ENCODE data around the gene JMJD7. TPM values are rescaled to one million over a fixed set of nuclear protein-coding genes. Genes with fewer than 3 reads are reported as not detected.

JMJD7 gene
- total and polyA plus RNA-seq, 9 of the 15 experiments (the other 6 are each of a cell fraction or from before 2014, with no cell fraction given), result 1.2 to 13.9 (median 6.1) TPM

GRCh38 chr15:41882689-41883483, 55.0 kb downstream of the JMJD7 start:
- Histone ChIP-seq H3K4me2 (ENCODE audit: insufficient read depth, low read length) (no peak overlapping the region), H2AFZ (ENCODE audit: low read depth, low read length) (no peak overlapping the region), H3K9me1 (ENCODE audit: control insufficient read depth, insufficient read depth, low read length) (no peaks in the 10 kb centered on the region), H3K4me1 (replicated peaks in 1 of 2; ENCODE audit: control insufficient read depth in 2 of 2, insufficient read depth in 2 of 2, low read length in 2 of 2) (peaks cover 2 to 36% of the 10 kb centered on the region in 2 experiments; a peak in 3 of 5 replicates), H3K4me3 (no peak overlapping the region), H3K9me3 (replicated peaks; ENCODE audit: control insufficient read depth, insufficient read depth, low read depth, low read length) (no peaks in the 10 kb centered on the region), H3K79me2 (ENCODE audit: control insufficient read depth, insufficient read depth, low read length) (no peaks in the 10 kb centered on the region), H3K27me3 (ENCODE audit: control insufficient read depth in 2 of 2, insufficient read depth in 2 of 2, low read length in 2 of 2) (peaks cover 25 to 81% of the 10 kb centered on the region in 2 experiments; a peak in 4 of 5 replicates), H3K9ac (ENCODE audit: insufficient read depth in 1 of 2, low read depth in 2 of 2, low read length in 2 of 2) (no peak overlapping the region), H3K27ac (ENCODE audit: extremely low read depth, low read depth, low read length) (no peak overlapping the region), H3K36me3 (ENCODE audit: control insufficient read depth, insufficient read depth, low read length) (no peaks in the 10 kb centered on the region), H4K20me1 (replicated peaks; ENCODE audit: control insufficient read depth, insufficient read depth, low read length) (peaks cover 7% of the 10 kb centered on the region; the same call in 1 of the 2 replicates)
- POLR2A ChIA-PET, result interaction anchor here (1.0 kb wide), 1 partner anchor 12 kb away, joined by 3 read pairs; no protein-coding TSS in a partner anchor
- DNase-seq (ENCODE audit: extremely low read depth in 1 of 4, low spot score in 3 of 4) (no peak), ATAC-seq (no peak), FAIRE-seq (no peak)
- intact Hi-C loops (cut with micrococcal nuclease) (no loop called here), in situ Hi-C loops (cut with MboI) (no loop called here)
- no TSS peak for BruUV-seq (replicated peaks)
- CTCF ChIA-PET (ENCODE audit: low intra/inter-chr PET ratio), result no interaction called here
- TF ChIP-seq TCF3 (CRISPR knock-in tag; IDR thresholded peaks at IDR 0.05) (no peak), DIDO1 (tag; IDR thresholded peaks at IDR 0.05; ENCODE audit: low read depth) (no peak), ZNF707 (CRISPR knock-in tag; conservative IDR thresholded peaks at IDR 0.05) (no peak), ZNF695 (CRISPR knock-in tag; IDR thresholded peaks at IDR 0.05) (no peak), TEAD4 (IDR thresholded peaks at IDR 0.05; ENCODE audit: low read length) (no peak), TEAD4 (CRISPR knock-in tag; IDR thresholded peaks at IDR 0.05; ENCODE audit: borderline replicate concordance) (no peak), PHB2 (IDR thresholded peaks at IDR 0.05; ENCODE audit: low read depth) (no peak)
- 21% methylated on average over 11 of the region's 14 CpGs for WGBS (ENCODE audit: insufficient coverage, low coverage, missing lambda C conversion rate)
